ENCODE measurements around the gene TICRR. TPM values are rescaled to one million over a fixed set of nuclear protein-coding genes. Genes with fewer than 3 reads are reported as not detected.

TICRR gene
- total and polyA plus RNA-seq, 4 donors = under 0.01 to 7.3 (median 0.15) TPM

- no peak for DNase-seq (ENCODE audit: low spot score)
- H3K27me3 ChIP-seq (ENCODE audit: control insufficient read depth in 4 of 4, insufficient read depth in 4 of 4, low read length in 3 of 4) = peaks cover 0 to 3% (median 0%) of the 10 kb centered on the region in 4 donors
- no peaks in the 10 kb centered on the region for H3K9me3 ChIP-seq (ENCODE audit: control insufficient read depth in 4 of 4, low read length in 3 of 4)
- no peak overlapping the region for H3K27ac ChIP-seq (ENCODE audit: low read depth in 1 of 2, low read length in 2 of 2)
- H3K9ac ChIP-seq (ENCODE audit: low read depth in 1 of 2, low read length in 2 of 2) = no peak overlapping the region
- no peaks in the 10 kb centered on the region for H3K36me3 ChIP-seq (ENCODE audit: control insufficient read depth in 4 of 4, insufficient read depth in 3 of 4, low read depth in 1 of 4, low read length in 3 of 4)
- no peaks in the 10 kb centered on the region for H3K4me1 ChIP-seq (ENCODE audit: control insufficient read depth in 4 of 4, insufficient read depth in 4 of 4, low read length in 3 of 4)
- WGBS = 46% methylated on average over 2 of the region's 2 CpGs
- no peak overlapping the region for H3K4me3 ChIP-seq (ENCODE audit: low read depth in 1 of 3, low read length in 3 of 3)
- no peak for TF ChIP-seq HNF4G (IDR thresholded peaks at IDR 0.05)
- no peak for TF ChIP-seq MAX (IDR thresholded peaks at IDR 0.05)
- TF ChIP-seq CTCF (IDR thresholded peaks at IDR 0.05; ENCODE audit: low read depth, low read length, missing input control) = no peak
- TF ChIP-seq NR2F2 (IDR thresholded peaks at IDR 0.05) = no peak
- TF ChIP-seq EGR1 (IDR thresholded peaks at IDR 0.05; ENCODE audit: low read depth in 2 of 2) = no peak
- TF ChIP-seq, protein P1, sequence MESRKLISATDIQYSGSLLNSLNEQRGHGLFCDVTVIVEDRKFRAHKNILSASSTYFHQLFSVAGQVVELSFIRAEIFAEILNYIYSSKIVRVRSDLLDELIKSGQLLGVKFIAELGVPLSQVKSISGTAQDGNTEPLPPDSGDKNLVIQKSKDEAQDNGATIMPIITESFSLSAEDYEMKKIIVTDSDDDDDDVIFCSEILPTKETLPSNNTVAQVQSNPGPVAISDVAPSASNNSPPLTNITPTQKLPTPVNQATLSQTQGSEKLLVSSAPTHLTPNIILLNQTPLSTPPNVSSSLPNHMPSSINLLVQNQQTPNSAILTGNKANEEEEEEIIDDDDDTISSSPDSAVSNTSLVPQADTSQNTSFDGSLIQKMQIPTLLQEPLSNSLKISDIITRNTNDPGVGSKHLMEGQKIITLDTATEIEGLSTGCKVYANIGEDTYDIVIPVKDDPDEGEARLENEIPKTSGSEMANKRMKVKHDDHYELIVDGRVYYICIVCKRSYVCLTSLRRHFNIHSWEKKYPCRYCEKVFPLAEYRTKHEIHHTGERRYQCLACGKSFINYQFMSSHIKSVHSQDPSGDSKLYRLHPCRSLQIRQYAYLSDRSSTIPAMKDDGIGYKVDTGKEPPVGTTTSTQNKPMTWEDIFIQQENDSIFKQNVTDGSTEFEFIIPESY (IDR thresholded peaks at IDR 0.05) = no peak
- TF ChIP-seq TAF1 (conservative IDR thresholded peaks at IDR 0.05) = no peak
- TF ChIP-seq YY1 (IDR thresholded peaks at IDR 0.05) = no peak
- TF ChIP-seq GABPA (IDR thresholded peaks at IDR 0.05 in 1 of 2, conservative IDR thresholded peaks at IDR 0.05 in 1 of 2) = no peak
- TF ChIP-seq, protein P2, sequence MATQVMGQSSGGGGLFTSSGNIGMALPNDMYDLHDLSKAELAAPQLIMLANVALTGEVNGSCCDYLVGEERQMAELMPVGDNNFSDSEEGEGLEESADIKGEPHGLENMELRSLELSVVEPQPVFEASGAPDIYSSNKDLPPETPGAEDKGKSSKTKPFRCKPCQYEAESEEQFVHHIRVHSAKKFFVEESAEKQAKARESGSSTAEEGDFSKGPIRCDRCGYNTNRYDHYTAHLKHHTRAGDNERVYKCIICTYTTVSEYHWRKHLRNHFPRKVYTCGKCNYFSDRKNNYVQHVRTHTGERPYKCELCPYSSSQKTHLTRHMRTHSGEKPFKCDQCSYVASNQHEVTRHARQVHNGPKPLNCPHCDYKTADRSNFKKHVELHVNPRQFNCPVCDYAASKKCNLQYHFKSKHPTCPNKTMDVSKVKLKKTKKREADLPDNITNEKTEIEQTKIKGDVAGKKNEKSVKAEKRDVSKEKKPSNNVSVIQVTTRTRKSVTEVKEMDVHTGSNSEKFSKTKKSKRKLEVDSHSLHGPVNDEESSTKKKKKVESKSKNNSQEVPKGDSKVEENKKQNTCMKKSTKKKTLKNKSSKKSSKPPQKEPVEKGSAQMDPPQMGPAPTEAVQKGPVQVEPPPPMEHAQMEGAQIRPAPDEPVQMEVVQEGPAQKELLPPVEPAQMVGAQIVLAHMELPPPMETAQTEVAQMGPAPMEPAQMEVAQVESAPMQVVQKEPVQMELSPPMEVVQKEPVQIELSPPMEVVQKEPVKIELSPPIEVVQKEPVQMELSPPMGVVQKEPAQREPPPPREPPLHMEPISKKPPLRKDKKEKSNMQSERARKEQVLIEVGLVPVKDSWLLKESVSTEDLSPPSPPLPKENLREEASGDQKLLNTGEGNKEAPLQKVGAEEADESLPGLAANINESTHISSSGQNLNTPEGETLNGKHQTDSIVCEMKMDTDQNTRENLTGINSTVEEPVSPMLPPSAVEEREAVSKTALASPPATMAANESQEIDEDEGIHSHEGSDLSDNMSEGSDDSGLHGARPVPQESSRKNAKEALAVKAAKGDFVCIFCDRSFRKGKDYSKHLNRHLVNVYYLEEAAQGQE (IDR thresholded peaks at IDR 0.05) = no peak
- TF ChIP-seq SP1 (IDR thresholded peaks at IDR 0.05) = no peak
Measured at GRCh38 chr15:89550427-89550826, 24.8 kb upstream of the TICRR start.

DNA sequence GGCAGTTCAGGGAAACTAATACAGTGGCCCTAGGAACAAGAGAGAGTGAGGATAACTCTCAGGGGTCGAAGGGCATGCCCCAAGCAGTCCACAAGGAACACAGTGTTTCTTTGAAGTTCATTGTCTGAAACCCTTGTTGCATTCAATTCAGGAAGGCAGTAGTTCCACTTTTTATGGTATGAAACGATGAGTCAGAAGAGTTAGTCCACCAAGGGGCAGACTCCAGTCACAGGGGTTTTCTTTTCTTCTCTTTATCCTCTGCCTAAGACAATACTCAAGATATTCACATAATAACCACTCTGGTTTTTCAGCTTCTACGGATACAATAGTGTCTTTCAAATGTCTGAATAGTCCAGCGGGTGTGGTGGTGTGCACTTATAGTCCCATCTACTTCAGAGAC is 23.7 kb upstream of the TICRR start:
- Histone ChIP-seq H3K27me3 (ENCODE audit: control insufficient read depth in 4 of 4, insufficient read depth in 4 of 4, low read length in 3 of 4) (peaks cover 0 to 3% (median 0%) of the 10 kb centered on the region in 4 donors), H3K4me1 (ENCODE audit: control insufficient read depth in 4 of 4, insufficient read depth in 4 of 4, low read length in 3 of 4) (no peaks in the 10 kb centered on the region), H3K9ac (ENCODE audit: low read depth in 1 of 2, low read length in 2 of 2) (no peak overlapping the region), H3K27ac (ENCODE audit: low read depth in 1 of 2, low read length in 2 of 2) (no peak overlapping the region), H3K4me3 (ENCODE audit: low read depth in 1 of 3, low read length in 3 of 3) (no peak overlapping the region), H3K36me3 (ENCODE audit: control insufficient read depth in 4 of 4, insufficient read depth in 3 of 4, low read depth in 1 of 4, low read length in 3 of 4) (no peaks in the 10 kb centered on the region), H3K9me3 (ENCODE audit: control insufficient read depth in 4 of 4, low read length in 3 of 4) (no peaks in the 10 kb centered on the region)
- WGBS = 68% methylated on average over 4 of the region's 4 CpGs
- no peak for DNase-seq (ENCODE audit: low spot score)
- no peak for TF ChIP-seq HNF4A (conservative IDR thresholded peaks at IDR 0.05)
- TF ChIP-seq FOXA2 (IDR thresholded peaks at IDR 0.05) = no peak
- TF ChIP-seq HNF4G (IDR thresholded peaks at IDR 0.05) = no peak
- no peak for TF ChIP-seq MAX (IDR thresholded peaks at IDR 0.05)
- no peak for TF ChIP-seq EGR1 (IDR thresholded peaks at IDR 0.05; ENCODE audit: low read depth in 2 of 2)
- no peak for TF ChIP-seq RXRA (IDR thresholded peaks at IDR 0.05)
- TF ChIP-seq, protein P1 (IDR thresholded peaks at IDR 0.05) = no peak
- no peak for TF ChIP-seq JUND (IDR thresholded peaks at IDR 0.05)
- no peak for TF ChIP-seq FOXA1 (IDR thresholded peaks at IDR 0.05)
- TF ChIP-seq, protein P2 (IDR thresholded peaks at IDR 0.05) = no peak

Measured in liver (tissue), 9 donors.